CD4-positive, alpha-beta T cell treated with Interleukin-1 beta for 1 hour (primary cell): Measurements from ENCODE around the gene FIBCD1.
"Not testable (repeated sequence)": the region's sequence is repeated elsewhere in the genome, so short reads cannot be mapped to it uniquely, and the experiment has no call there.

Experiments
- DNase-seq, 2 donors: peaks; one replicate each; pipeline ENCODE4 v3.0.0-alpha.2; 2020 to 2022

Gene FIBCD1

GRCh38 chr9:130973686-130974281, 34.7 kb upstream of the FIBCD1 start:
- no peak for DNase-seq

GRCh38 chr9:130972957-130973685, 34.1 kb upstream of the FIBCD1 start:
- no peak for DNase-seq

- DNase-seq = no peak
Observed at GRCh38 chr9:130972277-130972956, 33.4 kb upstream of the FIBCD1 start.

DNA sequence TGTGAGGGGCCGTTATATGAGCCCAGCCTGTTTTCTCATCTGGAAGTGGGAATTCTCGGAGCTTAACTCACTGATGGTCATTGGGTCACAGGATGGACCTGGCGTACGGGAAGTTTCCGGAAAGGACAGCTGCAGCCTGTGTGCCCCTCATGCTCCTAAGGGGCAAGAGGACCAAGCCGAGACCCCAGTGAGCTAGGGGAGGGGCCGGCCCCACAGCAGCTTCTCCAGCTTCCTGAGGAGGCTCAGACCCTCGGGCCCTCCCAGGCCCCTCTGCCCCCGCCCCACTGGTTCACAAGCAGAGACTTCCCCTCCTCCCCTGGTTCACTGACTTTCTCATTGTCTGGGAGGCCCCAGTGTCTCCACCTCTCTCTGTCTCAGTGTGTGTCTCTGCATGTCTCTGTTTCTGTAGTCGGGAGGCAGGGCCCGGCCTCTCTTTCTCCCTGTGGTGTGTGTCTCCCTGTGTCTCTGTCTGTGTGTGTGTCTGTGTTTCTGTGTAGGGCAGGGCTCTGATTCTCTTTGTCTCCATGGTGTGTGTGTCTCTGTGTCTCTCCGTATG, 32.3 kb upstream of the FIBCD1 start:
- no peak for DNase-seq

DNA sequence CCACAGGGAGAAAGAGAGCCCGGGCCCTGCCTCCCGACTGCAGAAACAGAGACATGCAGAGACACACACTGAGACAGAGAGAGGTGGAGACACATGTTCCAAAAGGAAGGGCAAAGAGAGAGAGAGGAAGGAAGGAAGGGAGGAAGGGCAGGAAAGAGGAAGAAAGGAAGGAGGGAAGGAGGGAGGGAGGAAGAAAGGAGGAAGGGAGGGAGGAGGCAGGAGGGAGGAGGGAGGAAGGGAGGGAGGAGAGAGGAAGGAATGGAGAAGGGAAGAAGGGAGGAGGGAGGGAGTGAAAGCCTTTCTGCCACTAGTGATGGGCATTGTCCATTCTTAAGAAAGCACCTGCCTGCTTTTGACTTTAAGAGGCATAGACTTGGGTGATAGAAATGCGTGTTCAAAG, 31.8 kb upstream of the FIBCD1 start:
- DNase-seq = no peak

DNA sequence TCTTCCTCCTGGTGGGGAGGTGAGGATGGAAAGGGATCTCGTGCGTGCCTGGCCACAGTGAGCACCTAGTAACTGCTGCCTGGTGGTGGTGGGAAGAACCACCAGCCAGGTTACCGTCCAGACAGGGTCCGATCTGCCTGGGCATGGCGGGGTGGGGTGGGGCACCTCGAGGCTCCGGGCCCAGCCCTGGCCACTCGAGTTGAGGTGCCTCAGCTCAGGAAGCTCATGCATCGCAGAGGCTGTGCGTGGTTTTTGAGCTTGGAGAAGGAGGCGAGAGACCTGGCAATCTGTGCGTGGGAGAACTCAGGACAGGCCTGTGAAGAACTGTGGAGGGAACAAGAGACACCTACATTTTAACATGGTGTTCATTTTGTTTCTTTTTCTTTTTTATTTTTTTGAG, 31.0 kb upstream of the FIBCD1 start:
- no peak for DNase-seq

DNA sequence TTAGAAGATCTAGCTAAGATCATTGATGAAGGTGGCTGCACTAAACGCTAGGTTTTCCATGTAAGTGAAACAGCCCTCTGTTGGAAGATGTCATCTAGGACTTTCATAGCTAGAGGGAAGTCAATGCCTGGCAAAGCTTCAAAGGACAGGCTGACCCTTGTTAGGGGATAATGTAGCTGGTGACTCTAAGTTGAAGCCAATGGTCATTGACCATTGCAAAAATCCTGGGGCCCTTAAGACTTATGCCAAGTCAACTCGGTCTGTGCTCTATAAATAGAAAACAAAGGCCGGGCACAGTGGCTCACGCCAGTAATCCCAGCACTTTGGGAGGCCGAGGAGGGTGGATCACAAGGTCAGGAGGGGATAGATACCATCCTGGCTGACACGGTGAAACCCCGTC, 26.6 kb upstream of the FIBCD1 start:
- DNase-seq = no peak

GRCh38 chr9:130963916-130964315, 24.9 kb upstream of the FIBCD1 start:
- no peak for DNase-seq

GRCh38 chr9:130963337-130963908, 24.4 kb upstream of the FIBCD1 start:
- DNase-seq = no peak

GRCh38 chr9:130962418-130963316, 23.6 kb upstream of the FIBCD1 start:
- no peak for DNase-seq

- DNase-seq = no peak
Observed at GRCh38 chr9:130961511-130962300, 22.7 kb upstream of the FIBCD1 start.

DNA sequence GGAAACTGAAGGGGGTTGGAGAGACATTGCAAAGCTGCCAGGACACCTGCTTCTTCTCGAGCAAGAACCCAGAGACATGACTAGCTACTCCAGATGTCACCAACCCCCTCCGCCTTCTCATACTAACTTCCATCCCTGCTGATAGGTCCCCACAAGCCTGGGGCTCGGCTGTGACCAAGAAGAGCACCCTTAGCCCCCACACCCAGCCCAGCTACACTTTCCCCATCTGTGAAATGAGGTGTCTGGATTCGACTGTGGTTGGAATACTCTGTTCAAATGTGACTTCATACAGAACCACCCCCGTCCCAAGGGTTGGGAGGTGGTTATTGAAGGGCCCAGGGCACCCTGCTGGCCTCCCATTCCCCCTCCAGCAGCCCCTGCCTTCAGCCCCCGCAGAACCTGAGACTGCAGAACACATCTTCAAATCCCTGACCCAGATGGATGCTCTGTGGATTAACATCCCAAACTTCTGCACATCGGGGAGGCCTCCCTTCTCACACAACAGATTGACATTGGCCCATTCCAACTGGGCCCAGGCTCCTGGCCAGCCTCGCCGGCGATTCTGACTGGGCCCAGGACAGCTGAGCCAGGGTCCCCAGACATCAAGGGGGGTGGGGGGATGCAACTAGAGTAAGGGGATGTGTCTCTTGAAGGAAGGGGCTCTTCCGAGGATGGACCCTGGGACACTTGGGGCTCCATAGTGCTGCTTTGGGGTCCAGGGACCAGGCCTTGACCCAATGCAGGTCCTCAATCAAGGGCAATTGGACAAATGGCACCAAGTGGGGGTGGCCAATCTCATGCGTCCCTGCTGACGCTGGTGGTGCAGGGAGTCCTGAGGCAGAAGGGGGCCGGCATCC, 21.7 kb upstream of the FIBCD1 start:
- DNase-seq = no peak

- DNase-seq = no peak
Observed at GRCh38 chr9:130959809-130960334, 20.8 kb upstream of the FIBCD1 start.

DNA sequence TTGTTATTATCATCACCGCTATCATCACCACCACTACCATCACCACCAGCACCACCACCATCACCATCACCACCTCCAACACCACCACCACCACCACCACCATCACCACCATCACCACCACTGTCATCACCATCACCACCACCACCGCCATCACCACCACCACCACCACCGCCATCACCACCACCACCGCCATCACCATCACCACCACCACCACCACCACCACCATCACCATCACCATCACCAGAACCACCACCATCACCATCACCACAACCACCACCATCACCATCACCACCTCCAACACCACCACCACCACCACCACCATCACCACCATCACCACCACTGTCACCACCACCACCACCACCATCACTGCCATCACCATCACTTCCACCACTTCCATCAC, 19.5 kb upstream of the FIBCD1 start:
- DNase-seq = not testable (repeated sequence)

- no peak for DNase-seq
Observed at GRCh38 chr9:130957451-130958203, 18.6 kb upstream of the FIBCD1 start.

- DNase-seq = no peak
Observed at GRCh38 chr9:130956636-130957450, 17.8 kb upstream of the FIBCD1 start.

DNA sequence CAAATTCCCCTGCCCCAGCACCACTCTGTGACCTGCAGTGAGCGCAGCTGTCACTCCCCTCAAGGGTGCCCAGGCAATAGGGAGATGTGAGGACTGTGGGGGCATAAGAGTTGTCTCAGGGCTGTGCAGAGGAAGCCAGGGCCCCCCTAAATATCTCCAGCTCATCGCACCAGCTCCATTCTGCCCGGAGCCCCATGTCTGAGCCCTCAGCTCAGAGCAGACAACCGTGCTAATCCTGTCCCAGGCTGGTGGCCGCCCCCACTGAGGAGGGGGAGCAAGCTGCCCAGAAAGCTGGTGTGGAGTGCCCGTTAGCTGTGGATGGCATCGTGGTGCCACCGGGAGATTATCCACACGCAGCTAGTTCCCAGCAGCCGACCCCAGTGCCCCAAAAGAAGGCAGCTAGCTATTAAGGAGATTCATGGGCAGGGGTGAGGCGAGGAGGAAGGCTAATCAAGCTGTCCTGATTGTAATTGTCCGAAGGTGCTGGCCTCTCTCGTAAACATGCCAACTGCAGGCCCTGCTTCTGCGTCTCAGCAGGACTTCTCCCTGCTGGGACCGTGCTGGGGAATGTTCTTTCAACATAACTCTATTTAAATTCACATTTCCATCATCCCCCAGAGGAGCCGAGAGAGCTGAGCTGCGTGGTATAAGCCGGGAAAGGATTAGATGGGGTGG, 17.0 kb upstream of the FIBCD1 start:
- DNase-seq = no peak

GRCh38 chr9:130954925-130955324, 15.9 kb upstream of the FIBCD1 start:
- DNase-seq = not testable (repeated sequence)
